SH-SY5Y (cell line): Measurements from ENCODE around the gene NOL4L.

ENCODE experiments used
- GATA2 ChIP-seq: IDR thresholded peaks from 2 replicates; pipeline ENCODE4 v1.6.1; 2011; ENCODE audit warnings: mild to moderate bottlenecking, low read depth, low read length
- GATA3 ChIP-seq: IDR thresholded peaks from 2 replicates; pipeline ENCODE4 v1.6.1; 2011; ENCODE audit warnings: low read depth, mild to moderate bottlenecking, low read length, moderate library complexity

DNA sequence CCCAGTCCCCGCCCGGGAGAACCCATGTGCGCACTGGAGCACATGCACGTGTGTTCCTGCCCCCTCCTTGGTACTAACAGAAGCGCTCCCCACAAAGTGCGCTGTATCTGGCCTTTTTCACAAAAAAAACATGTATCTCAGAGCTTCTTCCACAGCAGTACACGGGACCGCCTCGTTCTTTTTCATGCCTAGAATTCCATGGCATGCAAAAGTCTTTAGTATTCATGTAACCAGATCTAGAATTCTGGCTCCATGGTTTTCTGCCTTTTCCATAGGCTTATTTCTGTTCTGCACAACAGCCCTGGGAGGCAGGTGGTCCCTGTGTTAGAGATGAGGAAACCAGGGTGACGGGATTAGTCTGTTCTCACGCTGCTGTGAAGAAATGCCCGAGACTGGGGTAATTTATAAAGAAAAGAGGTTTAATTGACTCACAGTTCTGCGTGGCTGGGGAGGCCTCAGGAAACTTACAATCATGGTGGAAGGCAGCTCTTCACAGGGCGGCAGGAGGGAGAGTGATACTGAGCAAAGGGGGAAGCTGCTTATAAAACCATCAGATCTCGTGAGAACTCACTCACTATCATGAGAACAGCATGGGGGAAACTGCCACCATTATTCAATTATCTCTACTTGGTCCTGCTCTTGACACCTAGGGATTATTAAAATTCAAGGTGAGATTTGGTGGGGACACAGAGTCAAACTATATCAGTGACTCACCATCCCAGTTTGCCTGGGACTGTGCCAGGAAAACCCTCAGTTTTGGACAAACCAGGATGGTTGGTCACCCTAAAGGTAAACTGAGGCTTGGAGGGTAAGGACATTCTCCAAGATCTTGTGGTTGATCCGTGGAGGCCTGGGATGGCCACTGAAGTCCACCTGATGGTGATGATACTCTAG lies 47.6 kb upstream of the NOL4L start:
- no peak for TF ChIP-seq GATA3
- no peak for TF ChIP-seq GATA2
